Measurements from ENCODE around the gene CHD1L.

DNA sequence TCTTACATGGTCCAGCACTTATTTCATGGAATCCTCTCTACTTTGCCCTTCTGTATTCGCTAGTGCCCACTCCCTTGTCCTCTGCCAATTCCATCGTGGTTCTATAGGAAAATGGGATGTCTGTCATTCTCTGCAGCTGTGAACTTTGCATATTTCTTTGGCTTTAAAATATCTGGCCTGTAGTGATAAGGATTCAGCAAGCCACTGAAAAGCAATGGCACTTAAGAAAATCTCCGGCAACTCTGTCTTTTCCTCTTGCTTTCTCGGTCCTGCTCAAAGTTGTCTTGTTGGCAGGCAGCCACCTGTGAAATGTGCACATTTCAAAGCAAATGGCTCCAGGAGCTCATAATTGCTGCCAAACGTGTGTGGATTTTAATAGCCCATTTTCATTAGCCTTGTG, 91.8 kb downstream of the CHD1L start:
- TF ChIP-seq TAF1 (IDR thresholded peaks at IDR 0.05; ENCODE audit: borderline replicate concordance, low read depth, low read length) (no peak), POLR2A (IDR thresholded peaks at IDR 0.05; ENCODE audit: low read depth, low read length) (no peak), POLR2AphosphoS5 (IDR thresholded peaks at IDR 0.05; ENCODE audit: low read depth, low read length) (no peak)
